ENCODE data around the gene INSL3.

INSL3 gene

DNA sequence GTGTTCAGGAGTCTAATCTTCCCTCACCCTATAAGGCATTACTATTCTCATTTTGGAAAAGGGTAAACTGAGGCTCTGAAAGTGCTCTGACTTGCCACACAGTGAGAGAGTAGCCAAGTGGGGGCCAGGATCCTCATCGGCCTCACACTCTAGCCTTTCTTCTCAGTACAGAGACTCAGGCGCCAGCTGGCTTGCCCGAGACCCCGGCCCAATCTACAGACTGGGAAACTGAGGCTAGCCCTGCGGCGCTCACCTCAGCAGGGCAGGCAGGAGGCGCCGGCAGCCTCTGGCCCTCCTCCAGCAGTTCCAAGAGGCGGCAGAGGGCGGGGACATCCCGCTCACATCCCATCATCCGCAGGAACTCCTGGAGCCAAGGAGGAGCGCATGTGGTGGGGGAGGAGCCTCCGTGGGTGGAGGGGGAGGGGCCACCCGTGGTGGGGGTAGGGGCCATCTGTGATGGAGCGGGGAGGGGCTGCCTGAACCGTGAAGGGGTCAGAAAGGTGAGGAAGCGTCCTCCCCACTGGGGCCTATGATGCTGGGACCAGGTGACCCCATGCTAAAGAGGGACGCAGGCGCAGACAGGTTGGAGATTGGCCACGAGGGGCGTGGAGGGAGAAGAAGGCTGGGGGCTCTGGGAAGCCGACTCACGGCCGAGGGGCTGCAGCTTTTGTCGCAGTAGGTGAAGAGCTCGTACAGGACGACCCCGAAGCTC lies 8.7 kb upstream of the INSL3 start:
- Histone ChIP-seq H4K20me1 (ENCODE audit: insufficient read depth, low read length) (no peaks in the 10 kb centered on the region), H3K4me2 (ENCODE audit: low read depth, low read length) (no peak overlapping the region), H2AFZ (ENCODE audit: low read length) (no peak overlapping the region), H3K9me3 (replicated peaks; ENCODE audit: insufficient read depth, low read length) (no peaks in the 10 kb centered on the region), H3K79me2 (ENCODE audit: low read length) (no peaks in the 10 kb centered on the region), H3K9ac (ENCODE audit: low read length) (no peak overlapping the region), H3K9me2 (replicated peaks; ENCODE audit: insufficient read depth, low read length) (no peaks in the 10 kb centered on the region), H3K27me3 (replicated peaks; ENCODE audit: insufficient read depth, low read length) (no peaks in the 10 kb centered on the region), H3K27ac (ENCODE audit: low read length) (no peak overlapping the region), H3K36me3 (replicated peaks; ENCODE audit: insufficient read depth, low read length) (no peaks in the 10 kb centered on the region), H3K4me1 (ENCODE audit: low read length) (no peaks in the 10 kb centered on the region), H3K4me3 (ENCODE audit: low read length) (no peak overlapping the region), H3F3A (ENCODE audit: insufficient read depth, low read length) (no peaks in the 10 kb centered on the region)
- TF ChIP-seq EZH2phosphoT487 (IDR thresholded peaks at IDR 0.05; ENCODE audit: low read length) (no peak), EZH2 (optimal IDR thresholded peaks at IDR 0.05; ENCODE audit: low read depth, low read length) (no peak)
- TF ChIP-seq, protein P1, sequence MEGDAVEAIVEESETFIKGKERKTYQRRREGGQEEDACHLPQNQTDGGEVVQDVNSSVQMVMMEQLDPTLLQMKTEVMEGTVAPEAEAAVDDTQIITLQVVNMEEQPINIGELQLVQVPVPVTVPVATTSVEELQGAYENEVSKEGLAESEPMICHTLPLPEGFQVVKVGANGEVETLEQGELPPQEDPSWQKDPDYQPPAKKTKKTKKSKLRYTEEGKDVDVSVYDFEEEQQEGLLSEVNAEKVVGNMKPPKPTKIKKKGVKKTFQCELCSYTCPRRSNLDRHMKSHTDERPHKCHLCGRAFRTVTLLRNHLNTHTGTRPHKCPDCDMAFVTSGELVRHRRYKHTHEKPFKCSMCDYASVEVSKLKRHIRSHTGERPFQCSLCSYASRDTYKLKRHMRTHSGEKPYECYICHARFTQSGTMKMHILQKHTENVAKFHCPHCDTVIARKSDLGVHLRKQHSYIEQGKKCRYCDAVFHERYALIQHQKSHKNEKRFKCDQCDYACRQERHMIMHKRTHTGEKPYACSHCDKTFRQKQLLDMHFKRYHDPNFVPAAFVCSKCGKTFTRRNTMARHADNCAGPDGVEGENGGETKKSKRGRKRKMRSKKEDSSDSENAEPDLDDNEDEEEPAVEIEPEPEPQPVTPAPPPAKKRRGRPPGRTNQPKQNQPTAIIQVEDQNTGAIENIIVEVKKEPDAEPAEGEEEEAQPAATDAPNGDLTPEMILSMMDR (IDR thresholded peaks at IDR 0.05; ENCODE audit: low read length): no peak
- DNase-seq: no peak

- no peak for DNase-seq
- Histone ChIP-seq H3K4me2 (ENCODE audit: low read depth, low read length) (no peak overlapping the region), H3K27me3 (replicated peaks; ENCODE audit: insufficient read depth, low read length) (peaks cover 5% of the 10 kb centered on the region; the same call in 1 of the 2 replicates), H4K20me1 (ENCODE audit: insufficient read depth, low read length) (no peaks in the 10 kb centered on the region), H2AFZ (ENCODE audit: low read length) (no peak overlapping the region), H3K9ac (ENCODE audit: low read length) (no peak overlapping the region), H3K9me3 (replicated peaks; ENCODE audit: insufficient read depth, low read length) (no peaks in the 10 kb centered on the region), H3K9me2 (replicated peaks; ENCODE audit: insufficient read depth, low read length) (no peaks in the 10 kb centered on the region), H3K4me1 (ENCODE audit: low read length) (no peaks in the 10 kb centered on the region), H3F3A (ENCODE audit: insufficient read depth, low read length) (no peaks in the 10 kb centered on the region), H3K36me3 (replicated peaks; ENCODE audit: insufficient read depth, low read length) (no peaks in the 10 kb centered on the region), H3K79me2 (ENCODE audit: low read length) (no peaks in the 10 kb centered on the region), H3K4me3 (ENCODE audit: low read length) (no peak overlapping the region), H3K27ac (ENCODE audit: low read length) (no peak overlapping the region)
- TF ChIP-seq EZH2phosphoT487 (IDR thresholded peaks at IDR 0.05; ENCODE audit: low read length): no peak
- no peak for TF ChIP-seq EZH2 (optimal IDR thresholded peaks at IDR 0.05; ENCODE audit: low read depth, low read length)
- TF ChIP-seq, protein P1 (IDR thresholded peaks at IDR 0.05; ENCODE audit: low read length): no peak
Observed at GRCh38 chr19:17826508-17827056, 5.3 kb upstream of the INSL3 start.

- Histone ChIP-seq H3K27ac (ENCODE audit: low read length) (no peak overlapping the region), H4K20me1 (ENCODE audit: insufficient read depth, low read length) (no peaks in the 10 kb centered on the region), H3K4me1 (ENCODE audit: low read length) (no peaks in the 10 kb centered on the region), H3K9me3 (replicated peaks; ENCODE audit: insufficient read depth, low read length) (no peaks in the 10 kb centered on the region), H3K27me3 (replicated peaks; ENCODE audit: insufficient read depth, low read length) (peaks cover 5% of the 10 kb centered on the region; the same call in 1 of the 2 replicates), H3F3A (ENCODE audit: insufficient read depth, low read length) (no peaks in the 10 kb centered on the region), H3K4me3 (ENCODE audit: low read length) (no peak overlapping the region), H3K9ac (ENCODE audit: low read length) (no peak overlapping the region), H2AFZ (ENCODE audit: low read length) (no peak overlapping the region), H3K79me2 (ENCODE audit: low read length) (no peaks in the 10 kb centered on the region), H3K9me2 (replicated peaks; ENCODE audit: insufficient read depth, low read length) (no peaks in the 10 kb centered on the region), H3K4me2 (ENCODE audit: low read depth, low read length) (no peak overlapping the region), H3K36me3 (replicated peaks; ENCODE audit: insufficient read depth, low read length) (no peaks in the 10 kb centered on the region)
- no peak for DNase-seq
- TF ChIP-seq EZH2 (optimal IDR thresholded peaks at IDR 0.05; ENCODE audit: low read depth, low read length): no peak
- TF ChIP-seq, protein P1 (IDR thresholded peaks at IDR 0.05; ENCODE audit: low read length): no peak
- no peak for TF ChIP-seq EZH2phosphoT487 (IDR thresholded peaks at IDR 0.05; ENCODE audit: low read length)
Observed at GRCh38 chr19:17824339-17824738, 3.0 kb upstream of the INSL3 start.
